Testis (tissue), 3 donors: Measurements from ENCODE around the gene TMEM164. TPM values are rescaled to one million over a fixed set of nuclear protein-coding genes. Genes with fewer than 3 reads are reported as not detected.
A peak's percentile ranks its signal among the peaks of the same experiment; 100 is the strongest.

Source experiments
- DNase-seq: peaks from one replicate; pipeline ENCODE4 v3.0.0-alpha.2; 2019
- H3K27ac ChIP-seq, 2 donors: fragments of 200-600 bp; sonication (generic); one replicate each; pipeline ENCODE4 v1.5.1; 2019
- H3K27me3 ChIP-seq: fragments of 200-600 bp; sonication (generic); one replicate; pipeline ENCODE4 v1.5.1; 2019
- H3K36me3 ChIP-seq: fragments of 200-600 bp; sonication (generic); one replicate; pipeline ENCODE4 v1.5.1; 2017; ENCODE audit warnings: low read depth; ENCODE audit errors: missing control alignments
- H3K4me1 ChIP-seq: fragments of 200-600 bp; sonication (generic); one replicate; pipeline ENCODE4 v1.5.1; 2019
- H3K4me3 ChIP-seq, 2 donors: fragments of 200-600 bp; sonication (generic); one replicate each; pipeline ENCODE4 v1.5.1; 2017 to 2019
- H3K9me3 ChIP-seq: fragments of 200-600 bp; sonication (generic); one replicate; pipeline ENCODE4 v1.5.1; 2017
- CTCF ChIP-seq, 3 experiments: fragments of 450-650 bp in 2 of 3; fragments of 200-600 bp in 1 of 3; sonication (generic) in 1 of 3; IDR thresholded peaks; one replicate each; pipeline ENCODE4 v1.5.1; 2016 to 2019; ENCODE audit warnings: antibody characterized with exemption in 3 of 3, mild to moderate bottlenecking in 2 of 3, moderate library complexity in 1 of 3
- POLR2A ChIP-seq: fragments of 450-650 bp; IDR thresholded peaks from one replicate; pipeline ENCODE4 v1.6.1; 2017; ENCODE audit warnings: antibody characterized with exemption, mild to moderate bottlenecking, moderate library complexity
- WGBS, 2 donors: methylation state at CpG; one replicate each; pipeline ENCODE4 v1.1.5; 2018; 5-methylcytosine and 5-hydroxymethylcytosine counted together
- intact Hi-C: fragments of 100-400 bp; cut with DNase I; formaldehyde crosslinking; loops from one replicate; pipeline ENCODE4 v1.15.1; 2023; ENCODE audit warnings: low total_unique reads
- polyA plus RNA-seq: library from polyadenylated mRNA; stranded (reverse); fragments of 350-450 nt; fragmentation: Illumina TruSeq; extraction: RNeasy Lipid Tissue Mini Kit (QIAGEN cat#74804); gene quantifications from one replicate; pipeline ENCODE4 v1.2.3, GENCODE V29; 2014; ENCODE audit warnings: low read depth, low replicate concordance; ENCODE audit not compliant: insufficient read depth
- total RNA-seq, 2 donors: library from RNA; depleted of rRNA; stranded (reverse); fragments of >200 nt; gene quantifications; one replicate each; pipeline ENCODE4 v1.2.3, GENCODE V29; 2016

TMEM164 gene
- total and polyA plus RNA-seq, 3 donors from 2014 or later = 7.9 to 13.9 (median 8.1) TPM

DNA sequence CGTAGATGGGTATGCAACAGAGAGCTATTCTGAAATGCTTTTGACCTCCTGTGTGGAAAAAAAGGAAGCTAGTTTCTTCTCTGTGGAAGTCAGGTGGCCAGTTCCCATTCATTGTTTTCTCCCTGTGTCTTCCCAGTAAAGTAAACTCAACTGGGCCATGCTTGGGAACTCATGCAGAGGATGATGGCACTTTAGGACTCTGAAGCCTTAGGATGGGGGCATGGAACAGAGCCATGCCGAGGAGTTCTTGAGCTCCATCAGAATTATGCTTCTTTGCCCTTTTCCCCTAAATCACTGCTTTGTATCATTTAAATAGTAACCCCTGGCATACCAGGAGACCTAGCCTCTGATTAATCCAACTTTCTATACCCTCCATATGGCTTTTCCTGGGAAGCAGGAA, 3.2 kb downstream of the TMEM164 start:
- 81 to 84% methylated on average over 2 of the region's 2 CpGs for WGBS, 2 donors
- no peak overlapping the region for H3K4me3 ChIP-seq
- no peaks in the 10 kb centered on the region for H3K9me3 ChIP-seq
- no peak overlapping the region for H3K27ac ChIP-seq
- H3K36me3 ChIP-seq = no peaks in the 10 kb centered on the region
- intact Hi-C loops = no loop called here
- no peak for TF ChIP-seq POLR2A
- H3K27me3 ChIP-seq = no peaks in the 10 kb centered on the region
- no peaks in the 10 kb centered on the region for H3K4me1 ChIP-seq
- DNase-seq = no peak

DNA sequence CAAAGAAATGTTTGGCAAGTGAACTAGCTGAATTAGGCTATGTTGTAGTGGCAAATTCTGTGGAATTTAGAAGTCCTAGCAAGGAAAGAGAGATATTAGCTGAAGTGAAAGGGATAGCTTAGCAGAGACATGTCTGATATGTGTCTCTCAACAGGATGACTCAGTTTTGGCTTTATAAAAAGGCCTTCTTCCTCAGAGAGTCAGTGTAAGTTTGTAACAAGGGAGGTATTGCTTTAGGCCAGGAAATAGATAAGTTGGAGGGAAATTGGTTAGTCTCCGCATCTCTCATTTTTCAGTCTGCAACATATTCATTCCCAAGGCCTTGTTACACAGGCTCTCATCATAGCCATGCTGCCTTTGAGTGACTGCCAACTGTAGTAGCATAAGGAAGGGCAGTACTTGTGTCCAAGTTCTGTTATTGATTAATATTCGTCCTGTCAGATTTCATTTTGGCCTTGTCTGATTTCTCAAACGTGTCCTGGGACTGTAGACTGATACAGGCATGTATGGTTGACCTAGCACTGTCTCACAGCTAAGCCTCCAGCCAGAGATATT, 4.0 kb downstream of the TMEM164 start:
- H3K36me3 ChIP-seq = no peaks in the 10 kb centered on the region
- 48 to 61% methylated on average over 3 of the region's 3 CpGs for WGBS, 2 donors
- no peak overlapping the region for H3K4me3 ChIP-seq
- no peak for TF ChIP-seq POLR2A
- TF ChIP-seq CTCF (IDR thresholded peaks at IDR 0.05) = no peak
- intact Hi-C loops = no loop called here
- H3K9me3 ChIP-seq = no peaks in the 10 kb centered on the region
- no peak overlapping the region for H3K27ac ChIP-seq
- no peaks in the 10 kb centered on the region for H3K27me3 ChIP-seq
- peak; percentile 52 for DNase-seq
- H3K4me1 ChIP-seq = no peaks in the 10 kb centered on the region

- no peak for TF ChIP-seq CTCF (IDR thresholded peaks at IDR 0.05)
- no peaks in the 10 kb centered on the region for H3K9me3 ChIP-seq
- no peak for DNase-seq
- H3K4me3 ChIP-seq = no peak overlapping the region
- no peaks in the 10 kb centered on the region for H3K27me3 ChIP-seq
- intact Hi-C loops = no loop called here
- no peak overlapping the region for H3K27ac ChIP-seq
- no peaks in the 10 kb centered on the region for H3K36me3 ChIP-seq
- no peaks in the 10 kb centered on the region for H3K4me1 ChIP-seq
- WGBS, 2 donors = 90 to 94% methylated on average over 3 of the region's 3 CpGs
These were observed 5.2 kb downstream of the TMEM164 start for GRCh38 chrX:110008011-110008635.

DNA sequence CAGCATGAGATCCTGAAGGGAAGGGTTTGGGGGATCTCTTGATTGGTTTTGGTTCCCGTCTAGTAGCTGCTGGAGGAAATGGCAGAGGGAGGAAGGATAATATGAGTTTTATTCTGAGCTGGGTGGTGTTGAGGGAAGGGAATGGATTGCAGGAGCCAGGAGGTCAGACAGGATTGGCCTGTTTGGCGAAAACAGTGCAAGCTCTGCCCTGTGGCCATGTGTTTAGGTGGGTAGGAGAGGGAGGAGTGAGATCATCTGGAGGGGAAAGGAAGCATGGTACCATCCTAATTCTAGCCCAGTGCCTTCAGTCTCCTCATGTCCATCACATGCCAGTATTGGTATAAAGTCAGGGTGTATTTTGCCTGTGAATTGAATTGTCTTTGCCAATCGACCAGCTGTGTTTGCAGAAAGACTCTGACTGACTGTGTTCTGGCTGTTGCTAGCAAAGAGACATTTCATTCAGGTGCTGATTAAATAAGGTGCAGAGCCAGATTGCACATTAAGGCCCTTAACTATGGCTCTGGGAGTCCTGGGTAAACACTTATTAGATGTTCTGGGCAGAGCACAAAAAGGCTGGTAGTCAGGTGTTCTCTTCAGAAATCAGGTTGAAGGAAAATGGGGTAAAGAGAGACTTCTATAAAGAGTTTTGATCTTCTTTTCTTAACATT, 10.0 kb downstream of the TMEM164 start:
- intact Hi-C loops = no loop called here

More for the DNA sequence above, 10.0 kb downstream of the TMEM164 start:
- no peaks in the 10 kb centered on the region for H3K27me3 ChIP-seq
- no peaks in the 10 kb centered on the region for H3K9me3 ChIP-seq
- no peak for DNase-seq
- no peaks in the 10 kb centered on the region for H3K4me1 ChIP-seq
- no peak for TF ChIP-seq CTCF (IDR thresholded peaks at IDR 0.05)
- TF ChIP-seq POLR2A = no peak
- no peaks in the 10 kb centered on the region for H3K36me3 ChIP-seq
- no peak overlapping the region for H3K4me3 ChIP-seq
- WGBS, 2 donors = 91 to 96% methylated on average over 3 of the region's 3 CpGs
- H3K27ac ChIP-seq = no peak overlapping the region
